ENCODE data around the gene SH3PXD2B.

Gene SH3PXD2B

GRCh38 chr5:172283020-172283861, 171.1 kb downstream of the SH3PXD2B start, which contains the start of gene UBTD2:
UBTD2 (minus strand) TSS chr5:172283764; CDS start chr5:172283665, 99 bp downstream.
- TF ChIP-seq CTCF (IDR thresholded peaks at IDR 0.05; ENCODE audit: control insufficient read depth, extremely low read depth, insufficient read depth): peak; percentile 41
- peak within 1 kb of the TSS; percentile 72 for H3K4me3 ChIP-seq (ENCODE audit: low read depth, low read length)
- DNase-seq (ENCODE audit: low read depth): peak; percentile 38

GRCh38 chr5:172282272-172283019, 171.9 kb downstream of the SH3PXD2B start:
- TF ChIP-seq CTCF (IDR thresholded peaks at IDR 0.05; ENCODE audit: control insufficient read depth, extremely low read depth, insufficient read depth): no peak
- peak overlapping the region; percentile 71 for H3K4me3 ChIP-seq (ENCODE audit: low read depth, low read length)
- DNase-seq (ENCODE audit: low read depth): no peak

- TF ChIP-seq CTCF (IDR thresholded peaks at IDR 0.05; ENCODE audit: control insufficient read depth, extremely low read depth, insufficient read depth): no peak
- no peak for DNase-seq (ENCODE audit: low read depth)
- H3K4me3 ChIP-seq (ENCODE audit: low read depth, low read length): no peak overlapping the region
Observed at GRCh38 chr5:172281346-172281745, 173.0 kb downstream of the SH3PXD2B start.

GRCh38 chr5:172280929-172281328, 173.4 kb downstream of the SH3PXD2B start:
- TF ChIP-seq CTCF (IDR thresholded peaks at IDR 0.05; ENCODE audit: control insufficient read depth, extremely low read depth, insufficient read depth): no peak
- H3K4me3 ChIP-seq (ENCODE audit: low read depth, low read length): no peak overlapping the region
- DNase-seq (ENCODE audit: low read depth): no peak

- no peak overlapping the region for H3K4me3 ChIP-seq (ENCODE audit: low read depth, low read length)
- TF ChIP-seq CTCF (IDR thresholded peaks at IDR 0.05; ENCODE audit: control insufficient read depth, extremely low read depth, insufficient read depth): no peak
- DNase-seq (ENCODE audit: low read depth): no peak
Observed at GRCh38 chr5:172280317-172280716, 174.0 kb downstream of the SH3PXD2B start.

- no peak for TF ChIP-seq CTCF (IDR thresholded peaks at IDR 0.05; ENCODE audit: control insufficient read depth, extremely low read depth, insufficient read depth)
- H3K4me3 ChIP-seq (ENCODE audit: low read depth, low read length): no peak overlapping the region
- no peak for DNase-seq (ENCODE audit: low read depth)
Observed at GRCh38 chr5:172278356-172278755, 176.0 kb downstream of the SH3PXD2B start.
